ENCODE data around the gene F7. TPM values are rescaled to one million over a fixed set of nuclear protein-coding genes. Genes with fewer than 3 reads are reported as not detected.

F7 gene
- total RNA-seq, 2 donors from 2014 or later, result not detected

GRCh38 chr13:113074876-113075275, 30.7 kb upstream of the F7 start:
- H3K27me3 ChIP-seq, result no peaks in the 10 kb centered on the region
- 90 to 93% methylated on average over 8 to 16 of the region's 22 CpGs for WGBS, 2 donors
- ATAC-seq (no peak), DNase-seq (no peak)
- no peak overlapping the region for H3K27ac ChIP-seq
- no peak overlapping the region for H3K4me3 ChIP-seq
- intact Hi-C loops (cut with DNase I), result no loop called here
- H3K36me3 ChIP-seq (replicated peaks in 1 of 2; ENCODE audit: insufficient read depth in 1 of 2, low read depth in 2 of 2), result peaks cover 0 to 22% of the 10 kb centered on the region in 2 donors
- no peaks in the 10 kb centered on the region for H3K4me1 ChIP-seq
- TF ChIP-seq CTCF (IDR thresholded peaks at IDR 0.05), result no peak
- no peak for TF ChIP-seq POLR2A (IDR thresholded peaks at IDR 0.05)
- H3K9me3 ChIP-seq, result no peaks in the 10 kb centered on the region

- no peak overlapping the region for H3K4me3 ChIP-seq
- H3K36me3 ChIP-seq (replicated peaks in 1 of 2; ENCODE audit: insufficient read depth in 1 of 2, low read depth in 2 of 2), result peaks cover 0 to 22% of the 10 kb centered on the region in 2 donors
- no peaks in the 10 kb centered on the region for H3K4me1 ChIP-seq
- H3K27ac ChIP-seq, result no peak overlapping the region
- 97% methylated on average over 13 to 17 of the region's 17 CpGs for WGBS, 2 donors
- DNase-seq (no peak), ATAC-seq (no peak)
- no peaks in the 10 kb centered on the region for H3K9me3 ChIP-seq
- no peaks in the 10 kb centered on the region for H3K27me3 ChIP-seq
- intact Hi-C loops (cut with DNase I), result no loop called here
- TF ChIP-seq CTCF (IDR thresholded peaks at IDR 0.05) (no peak), POLR2A (IDR thresholded peaks at IDR 0.05) (no peak)
Measured at GRCh38 chr13:113075711-113076110, 29.9 kb upstream of the F7 start.

- DNase-seq (no peak), ATAC-seq (no peak)
- peaks cover 0 to 22% of the 10 kb centered on the region in 2 donors for H3K36me3 ChIP-seq (replicated peaks in 1 of 2; ENCODE audit: insufficient read depth in 1 of 2, low read depth in 2 of 2)
- WGBS, 2 donors, result 94% methylated on average over 28 to 36 of the region's 39 CpGs
- H3K4me3 ChIP-seq, result no peak overlapping the region
- H3K27me3 ChIP-seq, result no peaks in the 10 kb centered on the region
- H3K4me1 ChIP-seq, result no peaks in the 10 kb centered on the region
- TF ChIP-seq POLR2A (IDR thresholded peaks at IDR 0.05), result no peak
- TF ChIP-seq CTCF (IDR thresholded peaks at IDR 0.05), result no peak
- intact Hi-C loops (cut with DNase I), result no loop called here
- H3K27ac ChIP-seq, result no peak overlapping the region
- no peaks in the 10 kb centered on the region for H3K9me3 ChIP-seq
Measured at GRCh38 chr13:113076681-113077401, 28.8 kb upstream of the F7 start.

GRCh38 chr13:113077566-113077952, 28.0 kb upstream of the F7 start:
- DNase-seq (no peak), ATAC-seq (no peak)
- WGBS, 2 donors, result 82 to 91% methylated on average over 20 of the region's 20 CpGs
- Histone ChIP-seq H3K4me1 (no peaks in the 10 kb centered on the region), H3K27ac (no peak overlapping the region), H3K4me3 (no peak overlapping the region), H3K9me3 (no peaks in the 10 kb centered on the region), H3K27me3 (no peaks in the 10 kb centered on the region), H3K36me3 (replicated peaks in 1 of 2; ENCODE audit: insufficient read depth in 1 of 2, low read depth in 2 of 2) (peaks cover 0 to 22% of the 10 kb centered on the region in 2 donors)
- intact Hi-C loops (cut with DNase I), result no loop called here
- TF ChIP-seq POLR2A (IDR thresholded peaks at IDR 0.05), result no peak
- no peak for TF ChIP-seq CTCF (IDR thresholded peaks at IDR 0.05)

Data from body of pancreas (tissue), 4 donors.